Hepatocyte (in vitro differentiated cells): ENCODE data around the gene POU2F2. TPM values are rescaled to one million over a fixed set of nuclear protein-coding genes. Genes with fewer than 3 reads are reported as not detected.

ENCODE experiments used
- DNase-seq: peaks from one replicate; pipeline ENCODE4 v3.0.0-alpha.2; 2016; ENCODE audit warnings: low spot score
- H2AFZ ChIP-seq: fragments of 200-600 bp; sonication (generic); 2 replicates; pipeline ENCODE4 v1.6.0; 2016; ENCODE audit warnings: antibody characterized with exemption, mild to moderate bottlenecking
- H3K27ac ChIP-seq: fragments of 200-600 bp; sonication (generic); 2 replicates; pipeline ENCODE4 v1.5.1; 2016; ENCODE audit warnings: mild to moderate bottlenecking
- H3K27me3 ChIP-seq: fragments of 200-600 bp; sonication (generic); 2 replicates; pipeline ENCODE4 v1.6.1; 2016
- H3K36me3 ChIP-seq: fragments of 200-600 bp; sonication (generic); replicated peaks from 2 replicates; pipeline ENCODE4 v1.5.1; 2016; ENCODE audit warnings: low read depth; ENCODE audit not compliant: insufficient read depth
- H3K4me1 ChIP-seq: fragments of 200-600 bp; sonication (generic); 2 replicates; pipeline ENCODE4 v1.5.1; 2016; ENCODE audit warnings: mild to moderate bottlenecking, moderate library complexity; ENCODE audit not compliant: insufficient read depth
- H3K4me2 ChIP-seq: fragments of 200-600 bp; sonication (generic); 2 replicates; pipeline ENCODE4 v1.6.0; 2016
- H3K4me3 ChIP-seq: fragments of 200-600 bp; sonication (generic); 2 replicates; pipeline ENCODE4 v1.5.1; 2016; ENCODE audit warnings: mild to moderate bottlenecking
- H3K79me2 ChIP-seq: fragments of 200-600 bp; sonication (generic); 2 replicates; pipeline ENCODE4 v1.6.0; 2017; ENCODE audit warnings: mild to moderate bottlenecking
- H3K9me2 ChIP-seq: fragments of 200-600 bp; sonication (generic); replicated peaks from 2 replicates; pipeline ENCODE4 v1.6.0; 2017; ENCODE audit warnings: mild to moderate bottlenecking; ENCODE audit not compliant: insufficient read depth
- H3K9me3 ChIP-seq: fragments of 200-600 bp; sonication (generic); 2 replicates; pipeline ENCODE4 v1.5.1; 2016; ENCODE audit warnings: low read depth, mild to moderate bottlenecking
- H4K20me1 ChIP-seq: fragments of 200-600 bp; sonication (generic); 2 replicates; pipeline ENCODE4 v1.6.0; 2016; ENCODE audit warnings: mild to moderate bottlenecking; ENCODE audit not compliant: insufficient read depth, poor library complexity, severe bottlenecking
- CTCF ChIP-seq: fragments of 200-600 bp; sonication (generic); IDR thresholded peaks from 2 replicates; pipeline ENCODE4 v1.5.1; 2016; ENCODE audit warnings: antibody characterized with exemption, mild to moderate bottlenecking; ENCODE audit not compliant: poor library complexity
- EZH2 ChIP-seq: fragments of 200-600 bp; sonication (generic); IDR thresholded peaks from 2 replicates; pipeline ENCODE4 v1.6.1; 2016; ENCODE audit warnings: antibody characterized with exemption, mild to moderate bottlenecking, borderline replicate concordance
- EZH2phosphoT487 ChIP-seq: fragments of 200-600 bp; sonication (generic); IDR thresholded peaks from one replicate; pipeline ENCODE4 v1.6.1; 2018; ENCODE audit warnings: antibody characterized with exemption, mild to moderate bottlenecking, low read depth, moderate library complexity; ENCODE audit not compliant: unreplicated experiment, severe bottlenecking
- WGBS: methylation state at CpG from one replicate; pipeline ENCODE4 v1.1.6; 2016; ENCODE audit warnings: low lambda C conversion rate; ENCODE audit errors: missing lambda C conversion rate; 5-methylcytosine and 5-hydroxymethylcytosine counted together
- polyA plus RNA-seq: library from polyadenylated mRNA; unstranded; fragments of >200 nt; fragmentation: Nextera tagmentation; extraction: Ambion mirVana; gene quantifications from 2 replicates; pipeline ENCODE4 v1.2.1, GENCODE V29; 2016
- total RNA-seq: library from RNA; depleted of rRNA; stranded (reverse); fragments of >200 nt; gene quantifications from 2 replicates; pipeline ENCODE4 v1.2.3, GENCODE V29; 2014

POU2F2 gene
- total and polyA plus RNA-seq, 2 experiments from 2014 or later, result 0.15 TPM; not detected in 1

GRCh38 chr19:42161616-42162263 is 29.5 kb upstream of the POU2F2 start:
- Histone ChIP-seq H3K4me2 (no peak overlapping the region), H4K20me1 (no peaks in the 10 kb centered on the region), H3K4me3 (no peak overlapping the region), H3K9me3 (no peaks in the 10 kb centered on the region), H3K36me3 (no peaks in the 10 kb centered on the region), H3K4me1 (no peaks in the 10 kb centered on the region), H3K27ac (no peak overlapping the region), H3K79me2 (no peaks in the 10 kb centered on the region), H3K27me3 (peaks cover 33% of the 10 kb centered on the region), H2AFZ (no peak overlapping the region), H3K9me2 (no peaks in the 10 kb centered on the region)
- WGBS, result 91% methylated on average over 20 of the region's 21 CpGs
- DNase-seq, result no peak
- no peak for TF ChIP-seq EZH2
- TF ChIP-seq EZH2phosphoT487, result no peak
- no peak for TF ChIP-seq CTCF

GRCh38 chr19:42159942-42160341 is 27.7 kb upstream of the POU2F2 start:
- Histone ChIP-seq H3K27ac (no peak overlapping the region), H3K79me2 (no peaks in the 10 kb centered on the region), H3K9me3 (no peaks in the 10 kb centered on the region), H3K9me2 (no peaks in the 10 kb centered on the region), H3K4me2 (no peak overlapping the region), H4K20me1 (no peaks in the 10 kb centered on the region), H3K27me3 (peaks cover 39% of the 10 kb centered on the region), H3K4me1 (no peaks in the 10 kb centered on the region), H3K4me3 (no peak overlapping the region), H3K36me3 (no peaks in the 10 kb centered on the region), H2AFZ (no peak overlapping the region)
- TF ChIP-seq CTCF, result no peak
- no peak for DNase-seq
- 82% methylated on average over 7 of the region's 7 CpGs for WGBS

GRCh38 chr19:42158926-42159325 is 26.7 kb upstream of the POU2F2 start:
- peaks cover 47% of the 10 kb centered on the region for H3K27me3 ChIP-seq
- H2AFZ ChIP-seq, result no peak overlapping the region
- no peaks in the 10 kb centered on the region for H3K79me2 ChIP-seq
- H3K4me1 ChIP-seq, result no peaks in the 10 kb centered on the region
- H3K4me2 ChIP-seq, result no peak overlapping the region
- H3K27ac ChIP-seq, result no peak overlapping the region
- H4K20me1 ChIP-seq, result no peaks in the 10 kb centered on the region
- H3K9me3 ChIP-seq, result no peaks in the 10 kb centered on the region
- no peaks in the 10 kb centered on the region for H3K9me2 ChIP-seq
- 67% methylated on average over 2 of the region's 2 CpGs for WGBS
- H3K36me3 ChIP-seq, result no peaks in the 10 kb centered on the region
- no peak overlapping the region for H3K4me3 ChIP-seq
- TF ChIP-seq EZH2, result no peak
- no peak for TF ChIP-seq CTCF
- TF ChIP-seq EZH2phosphoT487, result no peak
- DNase-seq, result no peak

GRCh38 chr19:42156571-42156970 is 24.3 kb upstream of the POU2F2 start:
- TF ChIP-seq EZH2 (no peak), CTCF (no peak), EZH2phosphoT487 (no peak)
- WGBS, result 90% methylated on average over 8 of the region's 8 CpGs
- Histone ChIP-seq H3K27ac (no peak overlapping the region), H3K36me3 (no peaks in the 10 kb centered on the region), H4K20me1 (no peaks in the 10 kb centered on the region), H3K9me3 (no peaks in the 10 kb centered on the region), H3K79me2 (no peaks in the 10 kb centered on the region), H3K4me2 (no peak overlapping the region), H3K4me1 (no peaks in the 10 kb centered on the region), H3K9me2 (no peaks in the 10 kb centered on the region), H3K4me3 (no peak overlapping the region), H3K27me3 (peaks cover 52% of the 10 kb centered on the region), H2AFZ (no peak overlapping the region)
- DNase-seq, result no peak
